IPS-18c (cell line): Measurements from ENCODE around the gene ARPC1B.
"Not testable (repeated sequence)": the region's sequence is repeated elsewhere in the genome, so short reads cannot be mapped to it uniquely, and the experiment has no call there.

Experiments
- H3K4me3 ChIP-seq: 2 replicates; pipeline ENCODE4 v1.7.0; 2013; ENCODE audit warnings: low read depth, mild to moderate bottlenecking, low read length, moderate library complexity; ENCODE audit not compliant: insufficient read depth
- H3K9me3 ChIP-seq: one replicate; pipeline ENCODE4 v1.6.1; 2013; ENCODE audit warnings: mild to moderate bottlenecking, low read length, moderate library complexity; ENCODE audit not compliant: control insufficient read depth, insufficient read depth

Gene ARPC1B

DNA sequence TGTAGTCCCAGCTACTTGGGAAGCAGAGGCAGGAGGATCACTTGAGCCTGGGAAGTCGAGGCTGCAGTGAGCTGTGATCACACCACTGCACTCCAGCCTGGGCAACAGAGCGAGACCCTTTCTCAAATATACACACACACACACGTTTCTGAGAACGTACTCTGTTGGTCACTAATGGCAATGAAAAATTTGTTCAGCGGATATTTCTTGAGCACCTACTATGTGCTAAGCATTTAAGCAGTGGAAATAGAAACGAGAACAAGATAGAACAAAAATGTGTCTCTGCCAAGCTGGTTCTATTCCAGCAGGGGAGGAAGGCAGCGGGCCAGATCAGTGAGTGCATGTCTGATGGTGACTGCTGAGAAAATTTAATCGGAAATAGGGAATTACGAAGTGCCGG is 8.7 kb downstream of the ARPC1B start:
- no peak overlapping the region for H3K4me3 ChIP-seq
- no peaks in the 10 kb centered on the region for H3K9me3 ChIP-seq

DNA sequence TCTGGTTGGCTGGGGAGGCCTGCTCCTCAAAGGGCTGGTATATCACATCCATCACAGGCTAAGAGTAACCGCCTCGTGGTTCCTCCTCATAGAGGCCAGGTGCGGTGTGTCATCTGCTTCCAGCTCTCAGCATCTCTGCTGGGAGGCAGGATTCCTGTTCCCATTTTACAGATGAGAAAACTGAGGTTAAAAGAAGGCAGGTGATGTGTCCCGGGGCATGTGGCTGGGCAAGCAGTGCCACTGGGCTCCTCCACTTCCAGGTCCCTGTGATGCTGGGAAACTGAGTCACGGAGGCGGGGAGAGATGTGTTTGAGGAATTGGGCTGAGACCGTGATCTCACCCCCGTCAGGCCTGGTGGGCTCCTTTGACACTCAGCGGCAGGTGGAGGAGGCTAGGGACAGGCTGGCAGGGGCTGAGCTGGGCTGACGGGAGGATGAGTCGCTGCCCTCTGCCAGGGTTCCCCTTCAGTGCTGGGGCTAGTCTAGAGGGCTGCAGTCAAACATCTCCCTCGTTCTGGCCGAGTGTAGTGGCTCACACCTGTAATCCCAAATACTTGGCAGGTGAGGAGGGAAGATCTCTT is 9.4 kb downstream of the ARPC1B start:
- Histone ChIP-seq H3K4me3 (no peak overlapping the region), H3K9me3 (no peaks in the 10 kb centered on the region)

GRCh38 chr7:99384523-99384922 is 10.0 kb downstream of the ARPC1B start:
- Histone ChIP-seq H3K4me3 (no peak overlapping the region), H3K9me3 (no peaks in the 10 kb centered on the region)

DNA sequence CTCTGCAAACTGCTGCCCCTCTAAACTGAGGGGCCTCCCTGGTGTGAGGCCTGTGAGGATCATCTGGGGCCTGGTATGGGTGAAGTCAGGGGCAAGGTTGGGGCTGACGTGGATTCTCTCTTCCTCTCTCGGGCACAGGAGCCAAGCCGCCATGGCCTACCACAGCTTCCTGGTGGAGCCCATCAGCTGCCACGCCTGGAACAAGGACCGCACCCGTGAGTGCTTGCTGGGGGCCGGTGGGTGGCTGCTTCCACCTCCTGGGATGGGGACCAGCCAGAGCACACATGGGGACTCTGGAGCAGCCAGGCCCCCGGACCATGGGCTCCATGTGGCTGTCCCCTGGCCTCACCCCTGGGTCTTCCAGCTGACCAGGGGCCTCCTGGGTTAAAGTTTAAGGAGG is 11.0 kb downstream of the ARPC1B start:
- Histone ChIP-seq H3K9me3 (no peaks in the 10 kb centered on the region), H3K4me3 (no peak overlapping the region)

DNA sequence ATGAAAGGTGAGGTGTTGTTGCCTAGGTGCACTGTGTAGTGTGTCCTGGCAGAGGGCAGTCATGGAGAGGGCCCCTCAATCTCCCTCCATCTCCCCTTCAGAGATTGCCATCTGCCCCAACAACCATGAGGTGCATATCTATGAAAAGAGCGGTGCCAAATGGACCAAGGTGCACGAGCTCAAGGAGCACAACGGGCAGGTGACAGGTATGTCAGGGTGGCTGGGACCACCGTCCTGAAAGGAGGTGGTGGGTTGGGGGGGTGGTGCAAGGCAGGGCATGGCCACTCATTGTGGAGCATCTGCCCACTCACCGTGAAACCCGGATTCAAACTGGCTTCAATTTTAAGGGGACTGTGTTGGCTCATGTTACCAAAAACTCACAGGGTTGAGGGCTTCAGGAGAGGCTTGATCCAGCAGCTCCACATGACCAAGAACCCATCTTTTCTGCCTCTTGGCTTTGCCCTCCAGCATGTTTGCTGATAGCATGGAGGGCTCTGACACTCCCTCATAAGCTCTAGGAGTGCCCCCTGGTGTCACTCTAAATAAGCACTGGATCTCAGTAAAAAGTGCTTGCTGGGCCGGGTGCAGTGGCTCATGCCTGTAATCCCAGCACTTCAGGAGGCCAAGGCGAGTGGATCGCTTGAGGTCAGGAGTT is 12.2 kb downstream of the ARPC1B start:
- Histone ChIP-seq H3K9me3 (no peaks in the 10 kb centered on the region), H3K4me3 (no peak overlapping the region)

- not testable (repeated sequence) for H3K9me3 ChIP-seq, H3K4me3 ChIP-seq
Measured at GRCh38 chr7:99387239-99387635, 12.7 kb downstream of the ARPC1B start.

DNA sequence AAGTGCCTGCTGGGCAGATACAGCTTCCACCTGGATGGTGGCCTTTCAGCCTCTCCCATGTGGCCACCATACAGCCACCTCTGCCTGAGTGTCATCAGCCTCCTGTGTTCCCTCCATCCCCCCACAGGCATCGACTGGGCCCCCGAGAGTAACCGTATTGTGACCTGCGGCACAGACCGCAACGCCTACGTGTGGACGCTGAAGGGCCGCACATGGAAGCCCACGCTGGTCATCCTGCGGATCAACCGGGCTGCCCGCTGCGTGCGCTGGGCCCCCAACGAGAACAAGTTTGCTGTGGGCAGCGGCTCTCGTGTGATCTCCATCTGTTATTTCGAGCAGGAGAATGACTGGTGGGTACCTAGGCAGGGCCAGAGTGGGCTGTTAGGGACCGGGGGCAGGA is 13.4 kb downstream of the ARPC1B start:
- no peaks in the 10 kb centered on the region for H3K9me3 ChIP-seq
- H3K4me3 ChIP-seq = no peak overlapping the region

- Histone ChIP-seq H3K4me3 (no peak overlapping the region), H3K9me3 (no peaks in the 10 kb centered on the region)
Measured at GRCh38 chr7:99389772-99390171, 15.2 kb downstream of the ARPC1B start.

- Histone ChIP-seq H3K4me3 (no peak overlapping the region), H3K9me3 (no peaks in the 10 kb centered on the region)
Measured at GRCh38 chr7:99390941-99391602, 16.5 kb downstream of the ARPC1B start.

- Histone ChIP-seq H3K4me3 (peak overlapping the region; percentile 58), H3K9me3 (no peaks in the 10 kb centered on the region)
Measured at GRCh38 chr7:99392046-99392445, 17.5 kb downstream of the ARPC1B start.

GRCh38 chr7:99392659-99393354 is 18.3 kb downstream of the ARPC1B start:
- H3K4me3 ChIP-seq = peak overlapping the region; percentile 58

GRCh38 chr7:99393355-99394187 is 19.0 kb downstream of the ARPC1B start:
- peak overlapping the region; percentile 58 for H3K4me3 ChIP-seq
- no peaks in the 10 kb centered on the region for H3K9me3 ChIP-seq

More at GRCh38 chr7:99392659-99393354, 18.3 kb downstream of the ARPC1B start:
- H3K9me3 ChIP-seq = no peaks in the 10 kb centered on the region

GRCh38 chr7:99394188-99394502 is 19.6 kb downstream of the ARPC1B start:
- H3K4me3 ChIP-seq = no peak overlapping the region
- H3K9me3 ChIP-seq = no peaks in the 10 kb centered on the region

- no peaks in the 10 kb centered on the region for H3K9me3 ChIP-seq
Measured at GRCh38 chr7:99395616-99396327, 21.2 kb downstream of the ARPC1B start.

DNA sequence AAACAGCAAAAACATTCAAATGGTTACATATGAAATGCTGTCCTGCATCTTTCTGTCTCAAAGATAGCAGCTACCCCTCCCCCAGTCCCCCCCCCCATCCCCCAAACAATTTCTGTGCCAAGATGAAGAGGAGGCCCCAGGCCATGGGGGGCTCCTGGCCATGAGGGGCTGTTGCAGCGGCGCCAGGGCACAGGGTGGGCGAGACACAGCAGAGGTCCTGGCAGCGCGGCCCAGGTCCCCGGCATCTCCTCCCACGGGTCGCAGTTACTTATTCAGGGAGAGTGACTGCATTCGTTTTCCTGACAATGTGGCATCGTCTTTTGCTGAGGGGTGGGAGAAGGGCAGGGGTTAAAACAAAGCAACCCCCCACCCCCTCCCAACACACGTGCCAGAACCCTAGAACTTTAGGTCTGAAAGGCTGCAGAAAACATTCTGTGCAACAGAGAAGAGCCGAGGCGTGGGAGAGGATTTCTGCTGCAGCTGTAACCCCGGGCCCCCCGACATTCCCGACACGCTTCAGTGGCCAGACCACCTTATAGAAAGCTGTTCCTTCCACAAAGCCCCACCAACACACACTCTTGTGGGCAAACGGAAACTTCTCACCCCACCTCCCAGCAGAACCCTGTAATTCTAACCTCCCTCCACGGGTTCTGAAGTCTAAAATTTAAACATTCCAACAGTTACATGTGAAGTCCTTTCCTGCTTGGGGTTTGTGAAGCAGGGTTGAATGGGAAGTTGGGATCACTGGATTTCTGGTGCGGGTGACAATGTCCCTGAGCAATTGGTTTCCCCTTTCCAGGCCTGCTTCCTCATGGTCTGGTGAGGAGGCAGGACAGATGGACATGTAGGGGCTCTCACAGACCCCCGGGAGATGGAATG is 22.1 kb downstream of the ARPC1B start:
- no peak overlapping the region for H3K4me3 ChIP-seq

More at GRCh38 chr7:99395616-99396327, 21.2 kb downstream of the ARPC1B start:
- H3K4me3 ChIP-seq = no peak overlapping the region

More for the DNA sequence above, 22.1 kb downstream of the ARPC1B start:
- H3K9me3 ChIP-seq = no peaks in the 10 kb centered on the region
